ENCODE results near the gene CCDC9B.

The CCDC9B gene

GRCh38 chr15:40316931-40317330, 23.8 kb downstream of the CCDC9B start:
- TF ChIP-seq CTCF (IDR thresholded peaks at IDR 0.05; ENCODE audit: insufficient read depth, low read length, missing control alignments), result no peak
- H3K4me3 ChIP-seq (ENCODE audit: low read depth, low read length), result no peak overlapping the region
- no peak for DNase-seq (ENCODE audit: low read depth, low spot score)
- ChIA-PET POLR2A (no interaction called here), CTCF (interaction anchor here (1.2 to 24.3 kb wide), 8 partner anchors 8 to 114 kb away, joined by 3 to 500 read pairs (median 130); partner anchors contain the start of genes ANKRD63, CCDC9B and PLCB2)

DNA sequence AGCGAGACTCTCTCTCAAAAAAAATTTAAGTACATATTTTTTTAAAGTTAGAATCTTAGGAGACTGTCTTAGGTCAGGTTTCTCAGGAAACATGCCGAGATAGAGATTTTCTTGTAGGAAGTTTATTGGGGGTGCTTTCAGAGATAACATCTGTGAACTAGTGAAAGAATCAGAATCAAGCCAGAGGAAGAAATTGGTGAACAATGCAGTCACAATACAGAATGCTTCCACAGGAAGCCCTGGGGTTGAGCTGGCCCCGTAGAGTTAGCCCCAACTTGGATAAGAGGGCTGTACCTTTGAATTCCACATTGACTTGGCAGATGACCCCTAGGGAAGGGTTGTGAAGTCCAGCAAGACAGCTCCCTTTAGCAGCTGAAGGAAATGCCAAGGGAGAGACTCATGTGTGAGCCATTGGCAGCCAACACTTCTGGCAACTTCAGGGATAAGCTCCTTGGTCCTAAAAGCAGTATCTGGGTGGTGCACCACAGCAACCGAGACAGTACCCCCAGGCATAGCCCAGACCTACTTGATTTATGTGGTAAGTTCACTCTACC, 25.9 kb downstream of the CCDC9B start:
- ChIA-PET CTCF (interaction anchor here (0.7 to 24.3 kb wide), 8 partner anchors 8 to 107 kb away, joined by 3 to 500 read pairs (median 5); partner anchors contain the start of genes ANKRD63 and CCDC9B), POLR2A (no interaction called here)
- DNase-seq (ENCODE audit: low read depth, low spot score), result no peak

GRCh38 chr15:40313531-40314398, 27.0 kb downstream of the CCDC9B start:
- CTCF ChIA-PET, result interaction anchor here (1.0 to 24.3 kb wide), 6 partner anchors 6 to 96 kb away, joined by 3 to 500 read pairs (median 216); partner anchors contain the start of genes ANKRD63, CCDC9B and INAFM2
- POLR2A ChIA-PET, result no interaction called here
- no peak for DNase-seq (ENCODE audit: low read depth, low spot score)
- H3K4me3 ChIP-seq (ENCODE audit: low read depth, low read length), result no peak overlapping the region
- no peak for TF ChIP-seq CTCF (IDR thresholded peaks at IDR 0.05; ENCODE audit: insufficient read depth, low read length, missing control alignments)

More for the DNA sequence above, 25.9 kb downstream of the CCDC9B start:
- no peak for TF ChIP-seq CTCF (IDR thresholded peaks at IDR 0.05; ENCODE audit: insufficient read depth, low read length, missing control alignments)
- no peak overlapping the region for H3K4me3 ChIP-seq (ENCODE audit: low read depth, low read length)

GRCh38 chr15:40312370-40313158, 28.2 kb downstream of the CCDC9B start:
- no peak for DNase-seq (ENCODE audit: low read depth, low spot score)
- ChIA-PET POLR2A (interaction anchor here (0.5 kb wide), 1 partner anchor 17 kb away, joined by 3 read pairs; no protein-coding TSS in a partner anchor), CTCF (interaction anchor here (0.8 to 24.3 kb wide), 6 partner anchors 8 to 110 kb away, joined by 4 to 500 read pairs (median 216); partner anchors contain the start of genes ANKRD63, CCDC9B and INAFM2)
- H3K4me3 ChIP-seq (ENCODE audit: low read depth, low read length), result no peak overlapping the region
- TF ChIP-seq CTCF (IDR thresholded peaks at IDR 0.05; ENCODE audit: insufficient read depth, low read length, missing control alignments), result no peak

GRCh38 chr15:40310993-40311392, 29.7 kb downstream of the CCDC9B start:
- no peak for TF ChIP-seq CTCF (IDR thresholded peaks at IDR 0.05; ENCODE audit: insufficient read depth, low read length, missing control alignments)
- ChIA-PET CTCF (interaction anchor here (0.9 to 24.3 kb wide), 11 partner anchors 9 to 149 kb away, joined by 3 to 500 read pairs (median 17); partner anchors contain the start of genes ANKRD63, CCDC9B, INAFM2 and IVD), POLR2A (no interaction called here)
- no peak for DNase-seq (ENCODE audit: low read depth, low spot score)
- no peak overlapping the region for H3K4me3 ChIP-seq (ENCODE audit: low read depth, low read length)

All from AG04449 (cell line).